Measurements from ENCODE around the gene ZNF865.

ZNF865 gene

GRCh38 chr19:55650602-55651230 is 45.3 kb downstream of the ZNF865 start:
- TF ChIP-seq, protein P1, sequence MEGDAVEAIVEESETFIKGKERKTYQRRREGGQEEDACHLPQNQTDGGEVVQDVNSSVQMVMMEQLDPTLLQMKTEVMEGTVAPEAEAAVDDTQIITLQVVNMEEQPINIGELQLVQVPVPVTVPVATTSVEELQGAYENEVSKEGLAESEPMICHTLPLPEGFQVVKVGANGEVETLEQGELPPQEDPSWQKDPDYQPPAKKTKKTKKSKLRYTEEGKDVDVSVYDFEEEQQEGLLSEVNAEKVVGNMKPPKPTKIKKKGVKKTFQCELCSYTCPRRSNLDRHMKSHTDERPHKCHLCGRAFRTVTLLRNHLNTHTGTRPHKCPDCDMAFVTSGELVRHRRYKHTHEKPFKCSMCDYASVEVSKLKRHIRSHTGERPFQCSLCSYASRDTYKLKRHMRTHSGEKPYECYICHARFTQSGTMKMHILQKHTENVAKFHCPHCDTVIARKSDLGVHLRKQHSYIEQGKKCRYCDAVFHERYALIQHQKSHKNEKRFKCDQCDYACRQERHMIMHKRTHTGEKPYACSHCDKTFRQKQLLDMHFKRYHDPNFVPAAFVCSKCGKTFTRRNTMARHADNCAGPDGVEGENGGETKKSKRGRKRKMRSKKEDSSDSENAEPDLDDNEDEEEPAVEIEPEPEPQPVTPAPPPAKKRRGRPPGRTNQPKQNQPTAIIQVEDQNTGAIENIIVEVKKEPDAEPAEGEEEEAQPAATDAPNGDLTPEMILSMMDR (IDR thresholded peaks at IDR 0.05; ENCODE audit: low read depth, low read length): no peak
- DNase-seq (ENCODE audit: extremely low read depth, low read depth): no peak

DNA sequence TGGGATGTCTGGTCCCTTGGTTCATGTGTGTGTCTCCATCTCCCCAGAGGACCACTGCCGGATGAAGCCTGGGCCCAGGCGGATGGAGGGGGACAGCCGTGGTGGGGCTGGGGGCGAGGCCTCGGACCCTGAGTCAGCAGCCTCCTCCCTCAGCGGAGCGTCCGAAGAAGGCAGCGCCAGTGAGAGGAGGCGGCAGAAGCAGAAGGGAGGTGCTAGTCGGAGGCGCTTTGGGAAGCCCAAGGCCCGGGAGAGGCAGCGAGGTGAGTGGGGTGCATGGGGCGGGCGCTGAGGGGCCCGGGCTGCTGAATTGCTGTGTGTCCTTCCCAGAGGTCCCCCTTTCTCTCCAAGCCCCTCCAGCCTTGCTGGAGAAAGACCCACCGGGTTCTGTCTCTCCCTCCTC is 45.8 kb downstream of the ZNF865 start:
- TF ChIP-seq, protein P1 (IDR thresholded peaks at IDR 0.05; ENCODE audit: low read depth, low read length): no peak
- DNase-seq (ENCODE audit: extremely low read depth, low read depth): no peak

- TF ChIP-seq, protein P1 (IDR thresholded peaks at IDR 0.05; ENCODE audit: low read depth, low read length): no peak
- DNase-seq (ENCODE audit: extremely low read depth, low read depth): no peak
Observed at GRCh38 chr19:55652311-55653128, 47.1 kb downstream of the ZNF865 start.

GRCh38 chr19:55653651-55654322 is 48.3 kb downstream of the ZNF865 start:
- peak; percentile 99 for DNase-seq (ENCODE audit: extremely low read depth, low read depth)
- TF ChIP-seq, protein P1 (IDR thresholded peaks at IDR 0.05; ENCODE audit: low read depth, low read length): peak; percentile 100

- TF ChIP-seq, protein P1 (IDR thresholded peaks at IDR 0.05; ENCODE audit: low read depth, low read length): no peak
Observed at GRCh38 chr19:55654323-55654867, 48.9 kb downstream of the ZNF865 start.

GRCh38 chr19:55654868-55655647 is 49.6 kb downstream of the ZNF865 start, which contains the start of gene U2AF2:
Gene U2AF2, plus strand, starts transcription at chr19:55655035. Its CDS starts 70 bp downstream, at chr19:55655105.
- DNase-seq (ENCODE audit: extremely low read depth, low read depth): peak; percentile 80
- TF ChIP-seq, protein P1 (IDR thresholded peaks at IDR 0.05; ENCODE audit: low read depth, low read length): no peak

More at GRCh38 chr19:55654323-55654867, 48.9 kb downstream of the ZNF865 start:
- peak; percentile 98 for DNase-seq (ENCODE audit: extremely low read depth, low read depth)
